PFSK-1 (cell line): Measurements from ENCODE around the gene RFTN1.

ENCODE experiments used
- FOXP2 ChIP-seq: optimal IDR thresholded peaks from 2 replicates; pipeline ENCODE3; 2011; ENCODE audit warnings: borderline replicate concordance, control low read depth, inconsistent platforms; ENCODE audit not compliant: insufficient read depth; ENCODE audit errors: extremely low read length, extremely low read depth
- POLR2AphosphoS5 ChIP-seq: IDR thresholded peaks from 2 replicates; pipeline ENCODE4 v1.6.1; 2012; ENCODE audit warnings: low read depth, mild to moderate bottlenecking, control low read depth, low read length, moderate library complexity
- REST ChIP-seq, 2 experiments: IDR thresholded peaks; 2 replicates each; pipeline versions ENCODE4 v1.6.1 to v1.8.0; 2011 to 2012; ENCODE audit warnings: low read depth in 2 of 2, low read length in 2 of 2, control low read depth in 1 of 2, inconsistent platforms in 1 of 2, mild to moderate bottlenecking in 1 of 2, moderate library complexity in 1 of 2; ENCODE audit not compliant: insufficient read depth in 1 of 2
- SIN3A ChIP-seq: IDR thresholded peaks from 2 replicates; pipeline ENCODE4 v1.6.1; 2012; ENCODE audit warnings: mild to moderate bottlenecking, low read length, moderate library complexity, borderline replicate concordance; ENCODE audit not compliant: insufficient read depth
- TAF1 ChIP-seq: IDR thresholded peaks from 2 replicates; pipeline ENCODE4 v1.6.1; 2012; ENCODE audit warnings: low read length, control low read depth, borderline replicate concordance; ENCODE audit not compliant: insufficient read depth

Gene RFTN1

GRCh38 chr3:16514021-16514700 lies 662 bp upstream of the RFTN1 start:
- TF ChIP-seq POLR2AphosphoS5, result no peak
- TF ChIP-seq TAF1, result no peak
- no peak for TF ChIP-seq FOXP2
- TF ChIP-seq REST (IDR thresholded peaks at IDR 0.05; ENCODE audit: insufficient read depth in 1 of 2, low read depth in 2 of 2, low read length in 2 of 2), result no peak
- no peak for TF ChIP-seq SIN3A

- TF ChIP-seq REST (IDR thresholded peaks at IDR 0.05; ENCODE audit: insufficient read depth in 1 of 2, low read depth in 2 of 2, low read length in 2 of 2) (no peak), SIN3A (no peak), TAF1 (no peak), POLR2AphosphoS5 (no peak), FOXP2 (no peak)
Observed at GRCh38 chr3:16512435-16513140, 911 bp downstream of the RFTN1 start.

GRCh38 chr3:16511681-16512434 lies 1.6 kb downstream of the RFTN1 start:
- TF ChIP-seq POLR2AphosphoS5 (no peak), SIN3A (no peak), FOXP2 (no peak), REST (IDR thresholded peaks at IDR 0.05; ENCODE audit: insufficient read depth in 1 of 2, low read depth in 2 of 2, low read length in 2 of 2) (no peak), TAF1 (no peak)

DNA sequence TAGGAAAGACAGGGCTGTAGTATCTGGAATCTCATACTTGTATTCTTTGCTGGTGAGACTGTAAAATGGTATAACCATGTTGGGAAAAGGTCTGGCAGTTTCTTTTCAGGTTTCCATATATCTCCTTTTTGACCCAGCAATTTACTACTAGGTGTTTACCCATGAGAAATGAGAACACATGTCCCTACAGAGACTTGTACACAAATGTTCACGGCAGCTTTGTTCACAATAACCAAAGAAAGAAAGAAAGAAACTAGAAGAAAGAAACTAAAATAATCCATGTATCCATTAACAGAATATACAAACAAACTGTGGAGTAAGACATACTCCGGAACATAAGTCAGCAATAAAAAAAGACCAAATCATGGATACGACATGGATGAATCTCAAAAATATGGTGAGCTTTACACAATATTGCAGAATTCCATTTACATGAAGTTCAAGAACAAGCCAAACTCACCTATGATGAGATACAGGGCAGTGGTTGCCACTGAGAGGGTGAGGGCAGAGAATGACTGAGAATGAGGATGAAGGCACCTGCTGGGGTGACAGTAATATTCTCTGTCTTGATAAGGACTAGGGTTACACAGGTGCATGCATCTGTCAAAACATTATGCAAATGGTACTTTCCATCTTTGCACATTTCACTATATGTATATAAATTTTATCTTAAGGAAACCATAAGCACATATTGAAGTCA lies 2.7 kb downstream of the RFTN1 start:
- TF ChIP-seq FOXP2 (no peak), SIN3A (no peak), REST (IDR thresholded peaks at IDR 0.05; ENCODE audit: insufficient read depth in 1 of 2, low read depth in 2 of 2, low read length in 2 of 2) (no peak), TAF1 (no peak), POLR2AphosphoS5 (no peak)
